ENCODE measurements around the gene SIN3B.

- TF ChIP-seq, protein P1, sequence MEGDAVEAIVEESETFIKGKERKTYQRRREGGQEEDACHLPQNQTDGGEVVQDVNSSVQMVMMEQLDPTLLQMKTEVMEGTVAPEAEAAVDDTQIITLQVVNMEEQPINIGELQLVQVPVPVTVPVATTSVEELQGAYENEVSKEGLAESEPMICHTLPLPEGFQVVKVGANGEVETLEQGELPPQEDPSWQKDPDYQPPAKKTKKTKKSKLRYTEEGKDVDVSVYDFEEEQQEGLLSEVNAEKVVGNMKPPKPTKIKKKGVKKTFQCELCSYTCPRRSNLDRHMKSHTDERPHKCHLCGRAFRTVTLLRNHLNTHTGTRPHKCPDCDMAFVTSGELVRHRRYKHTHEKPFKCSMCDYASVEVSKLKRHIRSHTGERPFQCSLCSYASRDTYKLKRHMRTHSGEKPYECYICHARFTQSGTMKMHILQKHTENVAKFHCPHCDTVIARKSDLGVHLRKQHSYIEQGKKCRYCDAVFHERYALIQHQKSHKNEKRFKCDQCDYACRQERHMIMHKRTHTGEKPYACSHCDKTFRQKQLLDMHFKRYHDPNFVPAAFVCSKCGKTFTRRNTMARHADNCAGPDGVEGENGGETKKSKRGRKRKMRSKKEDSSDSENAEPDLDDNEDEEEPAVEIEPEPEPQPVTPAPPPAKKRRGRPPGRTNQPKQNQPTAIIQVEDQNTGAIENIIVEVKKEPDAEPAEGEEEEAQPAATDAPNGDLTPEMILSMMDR (conservative IDR thresholded peaks at IDR 0.05 in 1 of 2, IDR thresholded peaks at IDR 0.05 in 1 of 2; ENCODE audit: extremely low read depth in 1 of 2, insufficient read depth in 1 of 2, low read depth in 1 of 2, low read length in 2 of 2), result no peak
- no peak for TF ChIP-seq EZH2 (IDR thresholded peaks at IDR 0.05; ENCODE audit: borderline replicate concordance, low read length)
Observed at GRCh38 chr19:16892868-16893685, 63.9 kb downstream of the SIN3B start.
